ENCODE data around the gene ENOX1.
"Not testable (repeated sequence)": the region's sequence is repeated elsewhere in the genome, so short reads cannot be mapped to it uniquely, and the experiment has no call there.

Gene ENOX1

GRCh38 chr13:43377149-43377548 lies 409.6 kb downstream of the ENOX1 start:
- DNase-seq, result no peak

- no peak for DNase-seq
Observed at GRCh38 chr13:43376596-43376995, 410.2 kb downstream of the ENOX1 start.

- no peak for DNase-seq
Observed at GRCh38 chr13:43375797-43376465, 410.8 kb downstream of the ENOX1 start.

- peak; percentile 90 for DNase-seq
Observed at GRCh38 chr13:43374621-43375020, 412.2 kb downstream of the ENOX1 start.

GRCh38 chr13:43373400-43373799 lies 413.4 kb downstream of the ENOX1 start:
- DNase-seq, result no peak

GRCh38 chr13:43370842-43371241 lies 415.9 kb downstream of the ENOX1 start:
- no peak for DNase-seq

GRCh38 chr13:43369319-43369718 lies 417.5 kb downstream of the ENOX1 start:
- no peak for DNase-seq

GRCh38 chr13:43368003-43368402 lies 418.8 kb downstream of the ENOX1 start:
- peak; percentile 52 for DNase-seq

- no peak for DNase-seq
Observed at GRCh38 chr13:43365039-43365344, 421.8 kb downstream of the ENOX1 start.

- DNase-seq, result peak; percentile 79
Observed at GRCh38 chr13:43364210-43365038, 422.3 kb downstream of the ENOX1 start.

- DNase-seq, result peak; percentile 26
Observed at GRCh38 chr13:43363156-43363953, 423.4 kb downstream of the ENOX1 start.

GRCh38 chr13:43362556-43362955 lies 424.2 kb downstream of the ENOX1 start:
- no peak for DNase-seq

GRCh38 chr13:43360892-43361610 lies 425.7 kb downstream of the ENOX1 start:
- DNase-seq, result no peak

GRCh38 chr13:43360171-43360570 lies 426.6 kb downstream of the ENOX1 start:
- DNase-seq, result no peak

- no peak for DNase-seq
Observed at GRCh38 chr13:43359536-43359935, 427.2 kb downstream of the ENOX1 start.

GRCh38 chr13:43357564-43357963 lies 429.2 kb downstream of the ENOX1 start:
- no peak for DNase-seq

- DNase-seq, result no peak
Observed at GRCh38 chr13:43356567-43356966, 430.2 kb downstream of the ENOX1 start.

- no peak for DNase-seq
Observed at GRCh38 chr13:43355774-43356173, 431.0 kb downstream of the ENOX1 start.

GRCh38 chr13:43354153-43354945 lies 432.4 kb downstream of the ENOX1 start:
- peak; percentile 74 for DNase-seq

GRCh38 chr13:43353631-43354030 lies 433.1 kb downstream of the ENOX1 start:
- no peak for DNase-seq

GRCh38 chr13:43351612-43352011 lies 435.2 kb downstream of the ENOX1 start:
- not testable (repeated sequence) for DNase-seq

- no peak for DNase-seq
Observed at GRCh38 chr13:43348397-43348796, 438.4 kb downstream of the ENOX1 start.
